Fibroblast of mammary gland (primary cell): Measurements from ENCODE around the gene DKKL1.

Experiments
- DNase-seq: peaks from one replicate; pipeline ENCODE4 v3.0.0-alpha.2; 2010; ENCODE audit warnings: low read depth
- H3K4me3 ChIP-seq: 2 replicates; pipeline ENCODE4 v1.5.1; 2011; ENCODE audit warnings: low read depth, mild to moderate bottlenecking, low read length, moderate library complexity; ENCODE audit not compliant: control insufficient read depth
- CTCF ChIP-seq: conservative IDR thresholded peaks from 2 replicates; pipeline ENCODE4 v1.5.1; 2011; ENCODE audit warnings: low read depth, low read length, inconsistent platforms; ENCODE audit not compliant: control insufficient read depth, insufficient read depth

DKKL1 gene

DNA sequence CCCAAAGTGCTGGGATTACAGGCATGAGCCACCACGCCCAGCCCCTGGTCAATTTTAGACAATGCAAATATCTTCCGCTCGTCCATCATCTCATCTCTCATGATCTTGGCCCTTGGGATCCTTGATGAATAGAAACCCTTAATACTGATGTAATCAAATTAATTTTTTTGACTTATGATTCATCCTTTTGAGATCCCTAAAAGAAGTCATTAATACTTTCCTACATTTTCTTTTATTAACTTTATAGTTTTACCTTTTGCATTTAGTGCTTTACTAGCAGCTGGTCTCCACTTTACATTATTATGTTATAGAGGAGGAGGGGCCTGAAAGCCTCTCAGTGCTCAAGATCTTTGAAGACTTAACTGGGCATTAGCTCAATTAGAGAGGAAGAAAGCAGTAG, 16.7 kb downstream of the DKKL1 start:
- no peak for TF ChIP-seq CTCF
- no peak overlapping the region for H3K4me3 ChIP-seq
- DNase-seq: no peak

DNA sequence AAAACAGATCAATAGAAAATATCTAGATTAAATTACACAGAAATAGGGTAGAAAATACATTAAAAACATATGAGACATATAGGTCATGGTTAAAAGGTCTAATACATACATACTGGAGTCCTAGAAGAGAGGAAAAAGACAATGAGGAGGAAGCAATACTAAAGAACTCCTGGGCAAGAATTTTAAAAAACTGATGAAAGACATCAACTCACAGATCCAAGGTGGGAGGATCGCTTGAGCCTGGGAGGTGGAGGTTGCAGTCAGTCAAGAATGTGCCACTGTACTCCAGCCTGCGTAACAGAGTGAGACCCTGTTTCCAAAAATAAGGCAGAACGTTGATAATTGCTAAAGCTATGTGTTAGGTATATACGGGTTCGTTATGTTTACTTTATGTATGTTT, 19.0 kb downstream of the DKKL1 start:
- no peak for DNase-seq
- H3K4me3 ChIP-seq: no peak overlapping the region
- no peak for TF ChIP-seq CTCF

DNA sequence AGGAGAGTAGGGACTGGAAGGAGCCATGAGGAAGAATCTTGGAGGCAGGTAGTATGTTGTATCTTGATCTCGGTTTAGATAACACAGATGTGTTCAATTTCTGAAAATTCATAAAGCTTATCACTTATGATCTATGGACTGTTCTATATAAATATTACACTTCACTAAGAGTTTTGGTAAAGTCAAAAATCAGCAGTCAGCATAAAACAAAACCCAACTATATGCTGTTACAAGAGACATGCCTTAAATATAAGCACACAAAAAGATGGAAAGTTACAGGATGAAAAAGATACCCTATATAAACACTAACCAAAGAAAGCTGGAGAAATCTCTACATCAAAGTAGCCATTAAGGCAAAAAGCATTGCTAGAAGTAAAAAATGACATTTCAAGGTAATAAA, 19.9 kb downstream of the DKKL1 start:
- no peak overlapping the region for H3K4me3 ChIP-seq
- no peak for DNase-seq
- TF ChIP-seq CTCF: no peak

DNA sequence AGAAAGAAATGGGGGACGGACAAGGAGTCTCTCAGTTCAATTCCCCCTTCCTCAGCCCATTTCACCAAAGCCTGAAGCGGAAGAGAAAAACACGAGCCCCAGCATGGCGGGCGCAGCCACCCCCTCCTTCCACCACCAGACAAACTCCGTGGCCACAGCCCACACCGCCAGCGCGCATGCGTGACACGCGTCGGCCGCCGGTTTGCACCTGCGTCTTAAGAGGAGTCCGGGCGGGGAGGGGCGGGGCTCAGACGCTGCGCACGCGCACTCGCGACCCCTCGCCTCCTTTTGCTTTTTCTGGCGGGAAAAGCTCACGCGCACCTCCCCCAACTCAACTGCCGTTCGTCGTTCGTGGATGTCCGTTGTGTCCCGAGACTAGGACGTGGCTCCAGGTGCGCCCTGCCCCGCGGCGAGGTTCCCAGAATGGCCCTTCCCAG, 24.3 kb downstream of the DKKL1 start, which contains the start of gene KASH5:
Gene KASH5 (plus strand): TSS at position 314 of the 437 bp plus-strand sequence. CDS start 2,635 bp downstream, outside the sequence.
- no peak for TF ChIP-seq CTCF
- no peak within 1 kb of the TSS for H3K4me3 ChIP-seq
- DNase-seq: peak; percentile 52

- no peak for TF ChIP-seq CTCF
- H3K4me3 ChIP-seq: no peak overlapping the region
- DNase-seq: no peak
Measured at GRCh38 chr19:49389406-49389805, 25.7 kb downstream of the DKKL1 start.

DNA sequence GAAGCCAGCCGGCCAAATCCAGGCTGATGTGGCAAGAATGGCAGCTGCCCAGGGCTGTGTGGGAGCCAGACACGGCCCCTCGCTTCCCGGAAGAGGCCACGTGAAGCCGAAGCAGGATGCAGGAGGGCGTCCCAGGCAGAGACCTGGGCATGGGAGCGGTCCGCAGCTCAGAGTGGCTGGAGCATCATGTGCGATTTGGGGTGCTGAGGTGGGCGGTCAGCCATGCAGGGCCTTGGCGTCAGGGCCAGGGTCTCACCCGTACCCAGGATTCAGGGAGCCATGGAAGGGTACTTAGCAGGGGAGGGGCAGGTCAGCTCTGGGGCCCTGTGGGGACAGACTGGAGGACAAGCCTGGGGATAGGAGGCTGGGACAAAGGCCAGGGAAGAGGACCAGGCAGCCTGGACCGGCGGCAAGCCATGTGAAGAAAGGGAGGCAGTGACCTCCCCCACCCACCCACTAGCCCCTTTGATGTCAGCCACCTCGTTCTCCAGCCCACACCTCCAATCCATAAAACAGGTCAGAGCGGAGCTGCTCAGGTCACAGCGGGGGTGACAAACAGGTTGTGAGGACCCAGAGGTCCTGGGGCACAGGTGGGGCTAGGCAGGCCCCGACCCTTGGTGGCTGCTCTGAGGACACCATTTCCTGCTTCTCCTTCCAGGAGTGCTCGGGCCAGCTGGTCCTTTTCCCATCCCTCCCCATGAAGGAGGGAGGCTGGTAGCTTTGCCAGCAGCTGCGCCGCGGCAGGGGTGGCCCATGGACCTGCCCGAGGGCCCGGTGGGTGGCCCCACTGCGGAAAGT, 26.7 kb downstream of the DKKL1 start:
- no peak for TF ChIP-seq CTCF
- DNase-seq: no peak
- H3K4me3 ChIP-seq: no peak overlapping the region

- DNase-seq: no peak
- H3K4me3 ChIP-seq: no peak overlapping the region
- TF ChIP-seq CTCF: no peak
Measured at GRCh38 chr19:49390929-49391359, 27.3 kb downstream of the DKKL1 start.
